BLaER1 (cell line): ENCODE results near the gene TREML4.

ENCODE experiments used
- H3K27ac ChIP-seq: shearing (Covaris generic); formaldehyde crosslinking; 2 replicates; pipeline ENCODE4 v1.8.1; 2022
- H3K27me3 ChIP-seq: shearing (Covaris generic); formaldehyde crosslinking; 2 replicates; pipeline ENCODE4 v1.8.1; 2022
- H3K36me3 ChIP-seq: shearing (Covaris generic); formaldehyde crosslinking; 2 replicates; pipeline ENCODE4 v1.8.1; 2022
- H3K4me1 ChIP-seq: shearing (Covaris generic); formaldehyde crosslinking; 2 replicates; pipeline ENCODE4 v1.8.1; 2022
- H3K4me2 ChIP-seq: shearing (Covaris generic); formaldehyde crosslinking; 2 replicates; pipeline ENCODE4 v1.8.1; 2022
- H3K4me3 ChIP-seq: shearing (Covaris generic); formaldehyde crosslinking; 2 replicates; pipeline ENCODE4 v1.8.1; 2022
- H3K9ac ChIP-seq: shearing (Covaris generic); formaldehyde crosslinking; 2 replicates; pipeline ENCODE4 v1.8.1; 2022
- H3K9me3 ChIP-seq: shearing (Covaris generic); formaldehyde crosslinking; 2 replicates; pipeline ENCODE4 v1.8.1; 2022
- H4K20me1 ChIP-seq: shearing (Covaris generic); formaldehyde crosslinking; 2 replicates; pipeline ENCODE4 v1.8.1; 2022
- Cebpa-rat ChIP-seq: shearing (Covaris generic); IDR thresholded peaks from 2 replicates; pipeline ENCODE4 v1.8.1; 2022

The TREML4 gene

GRCh38 chr6:41278699-41279405, 50.7 kb downstream of the TREML4 start:
- no peaks in the 10 kb centered on the region for H3K27me3 ChIP-seq
- H3K9me3 ChIP-seq, result no peaks in the 10 kb centered on the region
- H3K4me2 ChIP-seq, result no peak overlapping the region
- no peak overlapping the region for H3K4me3 ChIP-seq
- H3K9ac ChIP-seq, result no peak overlapping the region
- H4K20me1 ChIP-seq, result no peaks in the 10 kb centered on the region
- H3K27ac ChIP-seq, result no peak overlapping the region
- no peaks in the 10 kb centered on the region for H3K36me3 ChIP-seq
- TF ChIP-seq Cebpa-rat, result no peak
- H3K4me1 ChIP-seq, result peaks cover 10% of the 10 kb centered on the region; the same call in 1 of the 2 replicates

- Histone ChIP-seq H3K9me3 (no peaks in the 10 kb centered on the region), H3K27ac (no peak overlapping the region), H3K27me3 (no peaks in the 10 kb centered on the region), H3K9ac (no peak overlapping the region), H4K20me1 (no peaks in the 10 kb centered on the region), H3K4me2 (no peak overlapping the region), H3K4me3 (no peak overlapping the region), H3K36me3 (no peaks in the 10 kb centered on the region), H3K4me1 (peaks cover 10% of the 10 kb centered on the region; the same call in 1 of the 2 replicates)
- no peak for TF ChIP-seq Cebpa-rat
Observed at GRCh38 chr6:41280381-41281057, 52.4 kb downstream of the TREML4 start.

- Histone ChIP-seq H3K9ac (no peak overlapping the region), H3K4me1 (peaks cover 7% of the 10 kb centered on the region; the same call in 1 of the 2 replicates), H3K36me3 (no peaks in the 10 kb centered on the region), H3K9me3 (no peaks in the 10 kb centered on the region), H4K20me1 (no peaks in the 10 kb centered on the region), H3K27me3 (no peaks in the 10 kb centered on the region), H3K4me2 (no peak overlapping the region), H3K4me3 (no peak overlapping the region), H3K27ac (no peak overlapping the region)
- TF ChIP-seq Cebpa-rat, result no peak
Observed at GRCh38 chr6:41283600-41283999, 55.5 kb downstream of the TREML4 start.

- no peaks in the 10 kb centered on the region for H3K9me3 ChIP-seq
- TF ChIP-seq Cebpa-rat, result no peak
- H3K27ac ChIP-seq, result no peak overlapping the region
- no peak overlapping the region for H3K4me3 ChIP-seq
- H3K4me2 ChIP-seq, result no peak overlapping the region
- no peaks in the 10 kb centered on the region for H3K4me1 ChIP-seq
- no peaks in the 10 kb centered on the region for H3K27me3 ChIP-seq
- H3K9ac ChIP-seq, result no peak overlapping the region
- H4K20me1 ChIP-seq, result no peaks in the 10 kb centered on the region
- no peaks in the 10 kb centered on the region for H3K36me3 ChIP-seq
Observed at GRCh38 chr6:41284726-41285125, 56.6 kb downstream of the TREML4 start.

- Histone ChIP-seq H3K4me3 (no peak within 1 kb of the TSS), H3K9ac (no peak within 1 kb of the TSS), H3K27ac (no peak within 1 kb of the TSS), H4K20me1 (no peaks in the 10 kb centered on the region), H3K4me2 (no peak within 1 kb of the TSS), H3K9me3 (no peaks in the 10 kb centered on the region), H3K36me3 (no peaks in the 10 kb centered on the region), H3K4me1 (no peaks in the 10 kb centered on the region), H3K27me3 (no peaks in the 10 kb centered on the region)
- TF ChIP-seq Cebpa-rat, result no peak
Observed at GRCh38 chr6:41286544-41287346, 58.6 kb downstream of the TREML4 start, which contains the start of gene TREM1. TREM1 (minus strand) TSS chr6:41286682; CDS start chr6:41286655, 27 bp downstream.

GRCh38 chr6:41288030-41288753, 60.0 kb downstream of the TREML4 start:
- Histone ChIP-seq H3K9ac (no peak overlapping the region), H3K36me3 (no peaks in the 10 kb centered on the region), H3K27me3 (no peaks in the 10 kb centered on the region), H3K9me3 (no peaks in the 10 kb centered on the region), H3K4me2 (no peak overlapping the region), H3K27ac (no peak overlapping the region), H3K4me1 (no peaks in the 10 kb centered on the region), H4K20me1 (no peaks in the 10 kb centered on the region), H3K4me3 (no peak overlapping the region)
- TF ChIP-seq Cebpa-rat, result no peak
